KMS-11 (cell line): ENCODE measurements around the gene BBOF1.

Source experiments
- H2AFZ ChIP-seq: fragments of 200-600 bp; sonication (generic); 2 replicates; pipeline ENCODE4 v1.6.1; 2016; ENCODE audit warnings: antibody characterized with exemption, mixed run types, low read depth
- H3K27ac ChIP-seq: fragments of 200-600 bp; sonication (generic); 2 replicates; pipeline ENCODE4 v1.6.1; 2016; ENCODE audit warnings: mild to moderate bottlenecking, mixed run types
- H3K27me3 ChIP-seq: fragments of 200-600 bp; sonication (generic); 2 replicates; pipeline ENCODE4 v1.6.1; 2017; ENCODE audit warnings: mild to moderate bottlenecking, low read depth, mixed run types, moderate library complexity; ENCODE audit not compliant: insufficient read depth
- H3K36me3 ChIP-seq: fragments of 200-600 bp; sonication (generic); 2 replicates; pipeline ENCODE4 v1.6.1; 2017; ENCODE audit warnings: mild to moderate bottlenecking, mixed run types; ENCODE audit not compliant: insufficient read depth
- H3K4me1 ChIP-seq: fragments of 200-600 bp; sonication (generic); 2 replicates; pipeline ENCODE4 v1.6.1; 2016; ENCODE audit warnings: mild to moderate bottlenecking, low read depth, mixed run types; ENCODE audit not compliant: poor library complexity, severe bottlenecking
- H3K4me2 ChIP-seq: fragments of 200-600 bp; sonication (generic); 2 replicates; pipeline ENCODE4 v1.7.0; 2016; ENCODE audit warnings: mild to moderate bottlenecking, mixed run types
- H3K4me3 ChIP-seq: fragments of 200-600 bp; sonication (generic); IDR thresholded peaks from 2 replicates; pipeline ENCODE4 v1.6.1; 2017; ENCODE audit warnings: low read depth, low read length, mixed read lengths; ENCODE audit not compliant: insufficient read depth
- H3K79me2 ChIP-seq: fragments of 200-600 bp; sonication (generic); 2 replicates; pipeline ENCODE4 v1.6.1; 2016; ENCODE audit warnings: low read depth, mixed run types; ENCODE audit not compliant: insufficient read depth
- H3K9ac ChIP-seq: fragments of 200-600 bp; sonication (generic); 2 replicates; pipeline ENCODE4 v1.6.1; 2016; ENCODE audit warnings: mild to moderate bottlenecking, mixed run types
- H4K20me1 ChIP-seq: fragments of 200-600 bp; sonication (generic); 2 replicates; pipeline ENCODE4 v1.6.1; 2016; ENCODE audit warnings: mild to moderate bottlenecking, mixed run types; ENCODE audit not compliant: insufficient read depth
- TF ChIP-seq, protein P1 (sequence below): fragments of 200-600 bp; sonication (generic); conservative IDR thresholded peaks from 2 replicates; pipeline ENCODE4 v1.6.1; 2017; ENCODE audit warnings: low read depth, mild to moderate bottlenecking, antibody characterized with exemption, low read length, moderate library complexity, mixed read lengths

Gene BBOF1

DNA sequence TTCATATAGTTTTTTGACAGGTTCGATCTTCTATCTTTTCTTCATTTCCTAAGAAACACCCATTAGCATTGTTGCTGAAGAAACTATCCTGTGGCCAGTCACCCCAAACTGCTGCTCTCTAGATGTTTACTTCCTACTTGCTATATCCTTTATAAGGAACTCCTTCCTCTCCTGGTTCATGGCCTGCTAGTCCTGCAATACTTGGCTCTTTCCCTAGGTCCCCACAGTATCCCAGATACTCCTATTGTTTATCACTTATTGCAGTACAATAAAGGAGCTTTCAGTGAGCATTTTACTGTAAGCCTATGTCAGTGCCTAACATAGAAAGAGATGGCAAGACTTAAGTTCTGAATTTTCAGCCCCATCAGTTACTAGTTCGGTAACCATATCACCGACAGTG is 62.3 kb downstream of the BBOF1 start:
- Histone ChIP-seq H3K9ac (no peak overlapping the region), H3K4me2 (no peak overlapping the region), H3K27me3 (no peaks in the 10 kb centered on the region), H3K79me2 (peaks cover 11% of the 10 kb centered on the region; the same call in 1 of the 2 replicates), H3K4me3 (no peak overlapping the region), H4K20me1 (no peaks in the 10 kb centered on the region), H2AFZ (no peak overlapping the region), H3K36me3 (no peaks in the 10 kb centered on the region), H3K4me1 (peaks cover 9% of the 10 kb centered on the region), H3K27ac (no peak overlapping the region)
- TF ChIP-seq, protein P1, sequence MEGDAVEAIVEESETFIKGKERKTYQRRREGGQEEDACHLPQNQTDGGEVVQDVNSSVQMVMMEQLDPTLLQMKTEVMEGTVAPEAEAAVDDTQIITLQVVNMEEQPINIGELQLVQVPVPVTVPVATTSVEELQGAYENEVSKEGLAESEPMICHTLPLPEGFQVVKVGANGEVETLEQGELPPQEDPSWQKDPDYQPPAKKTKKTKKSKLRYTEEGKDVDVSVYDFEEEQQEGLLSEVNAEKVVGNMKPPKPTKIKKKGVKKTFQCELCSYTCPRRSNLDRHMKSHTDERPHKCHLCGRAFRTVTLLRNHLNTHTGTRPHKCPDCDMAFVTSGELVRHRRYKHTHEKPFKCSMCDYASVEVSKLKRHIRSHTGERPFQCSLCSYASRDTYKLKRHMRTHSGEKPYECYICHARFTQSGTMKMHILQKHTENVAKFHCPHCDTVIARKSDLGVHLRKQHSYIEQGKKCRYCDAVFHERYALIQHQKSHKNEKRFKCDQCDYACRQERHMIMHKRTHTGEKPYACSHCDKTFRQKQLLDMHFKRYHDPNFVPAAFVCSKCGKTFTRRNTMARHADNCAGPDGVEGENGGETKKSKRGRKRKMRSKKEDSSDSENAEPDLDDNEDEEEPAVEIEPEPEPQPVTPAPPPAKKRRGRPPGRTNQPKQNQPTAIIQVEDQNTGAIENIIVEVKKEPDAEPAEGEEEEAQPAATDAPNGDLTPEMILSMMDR = no peak

DNA sequence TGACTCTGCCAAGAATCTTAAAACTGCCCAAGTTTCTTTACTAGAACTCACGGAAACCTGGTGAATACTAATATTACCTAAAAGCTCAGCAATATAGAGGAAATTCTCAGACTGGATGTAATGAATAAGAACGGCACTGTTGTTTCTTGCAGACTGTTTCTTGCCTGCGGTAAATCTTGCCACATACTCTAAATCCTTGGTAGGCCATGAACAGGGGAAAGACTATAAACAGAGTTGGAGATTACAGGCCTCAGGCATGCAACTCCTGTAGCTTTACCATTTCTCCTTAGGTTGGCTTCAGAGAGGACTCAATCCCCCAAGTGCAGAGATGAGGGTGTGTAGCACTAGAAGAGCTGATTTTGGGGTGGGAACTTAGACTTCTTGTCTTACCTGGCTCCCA is 64.0 kb downstream of the BBOF1 start:
- Histone ChIP-seq H3K4me1 (peaks cover 15% of the 10 kb centered on the region), H3K36me3 (no peaks in the 10 kb centered on the region), H2AFZ (no peak overlapping the region), H3K79me2 (peaks cover 13% of the 10 kb centered on the region; the same call in 1 of the 2 replicates), H3K4me3 (no peak overlapping the region), H3K4me2 (peak overlapping the region; percentile 79; the same call in 1 of the 2 replicates), H4K20me1 (no peaks in the 10 kb centered on the region), H3K9ac (no peak overlapping the region), H3K27ac (no peak overlapping the region), H3K27me3 (no peaks in the 10 kb centered on the region)
- TF ChIP-seq, protein P1 = no peak

DNA sequence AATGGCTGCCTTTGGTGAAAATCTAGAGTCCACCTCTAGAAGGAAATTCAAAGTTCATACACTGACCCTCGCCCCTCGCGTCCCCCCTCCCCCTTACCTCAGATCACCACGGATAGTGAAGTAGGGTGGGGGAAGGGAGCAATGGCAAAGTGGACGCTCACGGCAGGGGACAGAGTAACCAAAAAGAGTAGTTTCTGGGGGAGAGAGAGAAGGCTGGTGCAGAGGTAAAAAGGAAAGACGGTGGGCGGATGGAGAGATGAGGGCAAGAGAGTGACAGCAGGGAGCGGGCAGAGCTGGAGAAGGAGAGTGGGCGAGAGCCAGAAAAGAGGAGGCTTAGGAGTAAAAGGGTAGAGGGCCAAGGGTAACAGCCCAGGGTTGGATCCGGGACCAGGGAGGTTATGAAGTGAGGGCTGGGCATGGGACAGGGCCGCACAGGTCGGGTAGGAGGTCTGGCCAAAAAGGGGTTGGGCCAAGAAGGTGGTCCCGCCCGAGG is 64.7 kb downstream of the BBOF1 start:
- Histone ChIP-seq H3K4me3 (no peak overlapping the region), H2AFZ (peak overlapping the region; percentile 53; the same call in 1 of the 2 replicates), H3K9ac (peak overlapping the region; percentile 34; the same call in 1 of the 2 replicates), H4K20me1 (no peaks in the 10 kb centered on the region), H3K4me1 (peaks cover 15% of the 10 kb centered on the region), H3K27me3 (no peaks in the 10 kb centered on the region), H3K79me2 (peaks cover 13% of the 10 kb centered on the region; the same call in 1 of the 2 replicates), H3K36me3 (no peaks in the 10 kb centered on the region), H3K27ac (no peak overlapping the region), H3K4me2 (peak overlapping the region; percentile 79)
- TF ChIP-seq, protein P1 = no peak

DNA sequence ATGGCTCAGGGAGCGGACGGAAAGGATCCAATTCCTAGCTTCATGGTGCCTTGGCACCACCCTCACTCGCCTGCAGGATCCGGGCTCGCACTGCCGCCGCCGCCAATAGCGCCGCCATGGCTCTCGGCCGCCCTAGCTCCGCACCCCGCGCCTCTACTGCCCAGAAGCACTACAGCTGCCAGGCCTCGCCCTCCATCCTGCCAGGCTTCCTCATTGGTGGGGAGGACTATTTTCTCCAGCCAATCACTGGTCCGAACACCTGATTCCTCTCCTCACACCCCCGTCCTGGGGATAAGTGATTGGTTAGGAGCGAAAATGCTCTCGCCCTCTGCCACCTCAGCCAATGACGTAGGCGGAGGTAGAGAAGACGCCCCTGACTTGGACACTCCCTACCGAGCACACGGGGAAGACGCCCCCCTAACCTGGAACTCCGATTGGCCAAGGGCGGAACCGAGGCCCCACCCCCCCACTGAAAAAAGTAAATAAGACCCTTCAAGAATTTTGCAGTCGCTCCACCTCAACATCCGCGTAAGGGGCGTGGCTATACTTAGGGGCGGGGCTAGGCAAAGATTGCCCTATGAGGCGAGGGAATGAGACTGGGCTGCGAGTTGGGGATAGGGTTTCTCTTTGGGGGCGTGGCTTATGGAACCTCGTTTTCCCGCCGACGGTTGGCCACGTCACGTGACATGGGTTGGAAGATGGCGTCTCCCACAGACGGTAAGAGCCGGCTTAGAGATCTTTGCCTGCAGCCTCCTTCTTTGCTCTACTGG is 65.3 kb downstream of the BBOF1 start, which contains the start of the genes ALDH6A1 and LIN52:
TSS of gene ALDH6A1 (minus strand) at position 177 of the 770 bp plus-strand sequence. CDS start at position 118, 59 bp downstream.
TSS of gene LIN52 (plus strand) at position 680 of the 770 bp plus-strand sequence. CDS start at position 699, 19 bp downstream.
- TF ChIP-seq, protein P1 = no peak
- Histone ChIP-seq H3K36me3 (no peaks in the 10 kb centered on the region), H3K4me2 (peak within 1 kb of the TSS; percentile 95), H3K27me3 (no peaks in the 10 kb centered on the region), H3K9ac (peak within 1 kb of the TSS; percentile 83), H3K4me1 (peaks cover 15% of the 10 kb centered on the region), H2AFZ (peak within 1 kb of the TSS; percentile 69), H3K79me2 (peaks cover 13% of the 10 kb centered on the region; the same call in 1 of the 2 replicates), H4K20me1 (no peaks in the 10 kb centered on the region), H3K4me3 (no peak within 1 kb of the TSS), H3K27ac (peak within 1 kb of the TSS; percentile 84)
